Measurements from ENCODE around the gene TMEFF2. TPM values are rescaled to one million over a fixed set of nuclear protein-coding genes. Genes with fewer than 3 reads are reported as not detected.
"Not testable (repeated sequence)": the region's sequence is repeated elsewhere in the genome, so short reads cannot be mapped to it uniquely, and the experiment has no call there.

The TMEFF2 gene
- total RNA-seq, 1 experiment from 2014 or later: 0.12 TPM

DNA sequence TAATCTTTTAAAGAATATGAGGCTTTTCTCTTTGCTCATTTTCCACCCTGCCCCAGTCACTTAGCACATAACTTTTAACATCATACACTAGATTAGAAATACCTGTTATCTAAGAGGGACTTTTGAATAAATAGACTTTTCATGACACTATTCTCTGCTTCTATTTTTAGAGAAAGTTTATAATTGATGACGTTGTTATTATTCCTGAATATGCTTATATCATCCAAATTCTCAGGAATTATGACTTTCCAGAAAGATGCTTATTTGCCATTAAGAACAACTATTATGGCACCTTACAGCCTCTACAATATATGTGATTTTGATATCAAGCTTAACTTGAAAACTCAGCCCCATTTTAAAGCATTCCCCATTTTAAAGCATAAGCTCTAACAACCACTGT lies 11.4 kb downstream of the TMEFF2 start:
- DNase-seq (ENCODE audit: low read depth): no peak

DNA sequence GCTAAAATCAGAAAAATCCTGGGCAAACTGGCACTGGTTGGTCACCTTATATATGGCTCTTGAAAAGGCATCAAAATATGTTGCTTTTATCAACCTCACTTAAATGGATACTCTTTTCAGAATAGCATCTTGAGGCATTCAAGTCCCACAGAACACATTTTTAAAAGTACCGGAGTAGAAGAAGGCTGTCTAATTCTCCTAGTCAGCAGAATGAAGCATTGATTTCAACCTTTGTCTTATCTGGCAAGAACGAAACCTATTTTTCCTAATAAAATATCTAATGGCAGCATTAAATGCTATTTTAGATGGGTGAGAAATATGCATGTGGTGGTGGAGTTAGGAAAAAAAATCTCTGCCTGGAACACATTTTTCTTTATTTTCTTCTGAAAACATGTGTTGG lies 27.8 kb downstream of the TMEFF2 start:
- DNase-seq (ENCODE audit: low read depth): no peak

DNA sequence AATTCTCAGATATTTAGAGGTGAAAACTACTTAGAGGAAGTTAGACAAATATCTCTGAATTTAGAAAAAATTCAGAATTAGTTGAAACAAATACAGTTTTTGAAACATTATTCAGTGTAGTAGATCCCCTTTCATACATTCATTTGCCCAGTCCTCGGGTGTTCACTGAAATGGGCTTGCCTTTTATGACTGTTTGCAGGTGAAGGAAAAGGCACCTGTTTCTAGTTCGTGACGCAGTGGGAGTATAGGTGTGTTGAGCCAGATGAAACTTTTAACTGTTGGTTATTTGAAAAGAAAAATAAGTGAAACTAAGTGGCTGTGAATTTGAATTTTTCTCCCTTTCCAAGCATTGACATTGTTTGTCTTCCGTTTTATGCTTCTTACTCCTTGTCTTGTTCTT lies 28.9 kb downstream of the TMEFF2 start:
- DNase-seq (ENCODE audit: low read depth): no peak

DNA sequence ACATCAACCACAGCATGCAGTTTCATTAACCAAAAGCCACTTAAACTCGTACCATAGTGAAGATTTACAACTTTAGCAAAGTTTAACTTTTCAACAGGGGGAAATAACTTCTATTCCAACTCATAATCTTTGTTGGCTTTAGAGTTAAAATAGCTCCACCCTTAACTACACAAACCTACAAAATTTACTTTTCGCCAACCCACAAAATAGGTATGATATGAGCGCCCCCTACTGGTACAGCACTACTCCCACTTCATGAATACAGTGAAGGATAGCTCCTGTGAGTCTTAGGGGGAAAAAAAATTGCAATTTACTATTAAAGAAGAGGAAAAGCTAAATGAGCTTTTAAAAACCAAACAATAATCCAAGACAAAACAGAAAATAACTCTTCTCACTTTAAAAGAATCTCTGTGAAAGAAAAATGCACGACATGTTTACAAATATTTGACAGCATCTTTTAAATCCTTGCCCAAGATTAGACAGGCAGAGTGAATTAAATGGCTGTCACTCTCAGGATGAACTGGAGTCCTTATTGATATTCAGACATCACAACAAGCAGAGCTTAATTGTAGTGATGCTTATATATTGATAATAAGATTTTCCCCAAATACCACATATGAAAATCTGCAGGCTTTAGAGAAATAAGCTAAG lies 32.2 kb downstream of the TMEFF2 start:
- DNase-seq (ENCODE audit: low read depth): peak; percentile 61

DNA sequence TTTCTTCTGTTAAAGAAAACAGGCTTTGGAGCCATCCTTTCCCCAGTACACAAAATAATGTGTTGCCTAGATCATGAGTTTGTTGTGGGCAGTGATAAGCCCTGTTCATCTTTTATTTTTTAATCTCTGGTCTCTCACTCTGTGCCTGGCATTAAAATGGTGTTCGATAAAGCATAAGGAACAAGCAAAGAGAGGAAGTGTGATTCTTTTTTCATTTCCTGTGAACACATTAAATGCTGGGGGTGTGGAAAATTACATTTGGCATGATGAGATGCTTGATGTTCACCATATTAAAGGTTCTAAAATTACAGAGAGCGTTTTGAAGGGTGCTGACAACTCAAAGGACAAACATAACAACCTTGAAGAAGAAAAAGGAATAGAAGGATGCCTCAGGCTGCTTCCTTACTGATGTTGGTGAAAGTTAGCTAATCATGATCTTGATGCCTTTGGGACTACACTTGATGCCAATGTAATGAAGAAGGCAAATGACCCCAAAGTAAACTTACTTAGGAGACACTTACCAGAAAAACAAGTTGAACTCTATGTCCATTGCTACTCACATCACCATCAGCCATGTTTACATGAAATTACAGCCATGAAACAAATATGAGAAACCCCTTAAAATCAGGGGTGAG lies 33.0 kb downstream of the TMEFF2 start:
- no peak for DNase-seq (ENCODE audit: low read depth)

DNA sequence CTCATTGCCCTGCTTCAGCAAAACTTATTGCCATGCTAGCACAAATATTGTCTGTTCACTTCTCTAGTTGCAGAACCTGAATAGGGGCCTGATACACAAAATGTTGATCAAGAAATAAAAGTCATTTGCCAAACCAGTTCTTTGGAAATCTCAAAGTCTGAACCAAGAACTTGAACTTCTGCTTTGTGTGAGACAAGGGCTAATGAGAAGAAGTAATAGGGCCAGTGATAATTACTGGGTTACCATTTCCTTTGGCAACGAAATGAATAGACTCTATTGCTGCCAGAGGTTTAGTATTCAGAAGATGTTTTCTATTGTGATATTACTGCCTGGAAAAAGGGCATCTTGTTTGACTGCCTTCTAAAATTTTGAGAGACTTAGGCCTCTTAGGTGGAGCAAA lies 35.0 kb downstream of the TMEFF2 start:
- DNase-seq (ENCODE audit: low read depth): no peak

DNA sequence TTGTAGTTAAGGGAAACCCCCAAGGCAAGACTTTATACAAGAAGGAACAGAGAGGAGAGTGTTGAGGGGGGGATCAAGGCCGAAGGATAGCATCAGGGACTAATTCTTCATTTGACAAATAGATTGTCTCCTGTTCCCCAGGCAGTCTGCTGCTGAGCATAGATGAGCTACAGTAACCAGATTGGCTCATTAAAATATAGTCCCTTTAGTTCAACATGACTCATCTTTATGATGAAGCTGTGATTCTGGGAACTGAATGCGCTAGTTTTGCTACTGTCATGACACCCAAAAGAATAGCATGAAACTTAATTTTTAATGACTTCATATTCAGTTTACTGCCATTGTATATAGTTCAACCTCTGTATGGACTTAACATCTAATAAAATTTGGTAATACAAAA lies 35.5 kb downstream of the TMEFF2 start:
- peak; percentile 24 for DNase-seq (ENCODE audit: low read depth)

DNA sequence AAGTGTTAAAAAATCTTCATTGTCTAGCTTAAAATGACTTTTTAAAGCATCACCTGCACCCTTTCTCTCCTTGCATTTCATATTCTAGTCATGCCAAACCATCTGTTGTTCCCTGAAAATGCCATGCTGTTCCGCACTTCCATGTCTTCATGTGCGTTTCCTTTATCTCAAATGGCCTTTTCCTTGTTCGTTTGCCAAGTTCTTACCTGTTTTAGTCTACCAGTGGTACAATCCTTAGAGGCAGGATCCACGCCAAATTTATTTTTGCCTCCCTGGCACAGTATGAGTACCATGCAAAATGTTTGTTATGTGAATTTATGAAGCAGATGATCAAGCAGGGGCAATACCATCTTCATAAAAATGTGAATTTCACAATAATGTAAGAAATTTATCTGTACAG lies 37.0 kb downstream of the TMEFF2 start:
- no peak for DNase-seq (ENCODE audit: low read depth)

DNA sequence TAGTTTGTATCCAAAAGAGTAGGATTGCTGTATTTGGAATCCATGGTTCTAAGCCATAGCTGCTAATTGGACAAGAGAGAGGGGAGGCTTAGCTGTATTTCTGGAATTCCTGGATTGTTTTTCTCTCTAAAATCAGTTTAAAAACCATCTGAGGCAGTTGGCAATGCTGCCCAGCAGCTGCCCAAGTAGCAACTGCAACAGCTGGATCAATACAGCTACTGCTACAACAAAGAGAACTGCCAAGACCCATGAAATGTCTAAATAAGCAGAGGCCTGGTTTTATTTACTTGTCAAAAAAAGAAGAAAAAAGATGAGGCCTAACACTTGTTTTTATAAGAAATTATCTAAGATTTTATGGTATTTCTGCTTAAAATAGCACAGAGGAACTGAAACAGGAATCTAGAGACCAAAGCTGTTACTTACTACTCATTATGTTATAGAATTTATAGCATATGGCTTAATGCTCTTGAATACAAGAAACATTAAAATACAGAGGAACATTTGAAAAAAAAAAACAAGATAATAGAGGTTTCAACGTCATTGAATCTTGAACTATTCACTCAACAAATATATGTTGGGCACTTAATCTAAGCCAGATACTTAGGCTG lies 39.1 kb downstream of the TMEFF2 start:
- no peak for DNase-seq (ENCODE audit: low read depth)

DNA sequence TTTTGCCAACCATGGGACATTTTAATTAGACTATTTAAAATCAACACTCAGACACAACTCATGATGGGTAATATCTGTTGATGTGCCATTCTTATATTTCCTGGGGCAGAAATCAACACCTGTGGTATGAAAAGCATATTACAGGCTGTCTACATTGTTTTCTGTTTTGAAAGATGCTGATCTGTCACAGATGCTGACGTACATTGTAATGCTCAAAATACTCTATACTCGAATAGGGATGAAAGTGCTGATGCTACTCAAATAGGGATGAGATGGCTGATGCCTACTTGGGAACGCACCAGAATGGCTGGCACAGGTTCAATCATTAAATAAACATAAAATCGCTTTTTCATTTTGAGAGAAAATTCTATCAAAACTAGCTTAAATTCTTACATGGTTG lies 41.2 kb downstream of the TMEFF2 start:
- DNase-seq (ENCODE audit: low read depth): no peak

DNA sequence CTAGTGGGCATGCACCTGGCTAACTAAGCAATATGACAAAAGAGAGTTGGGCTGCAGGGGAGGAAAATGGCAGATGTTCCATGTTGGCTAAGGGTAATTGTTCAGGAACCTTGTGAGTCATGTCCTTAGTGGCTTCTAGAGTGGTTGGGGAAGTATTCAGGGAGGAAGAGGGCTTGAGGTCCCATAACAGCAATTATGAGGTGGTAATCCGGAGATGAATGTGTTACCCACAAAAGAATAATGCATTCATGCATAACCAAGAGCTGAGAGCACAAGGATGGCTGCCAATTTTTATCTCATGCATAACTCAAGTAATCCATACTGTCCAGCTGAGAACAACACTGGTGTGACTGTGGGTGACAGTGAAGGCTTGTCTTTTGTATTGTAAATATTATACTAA lies 42.9 kb downstream of the TMEFF2 start:
- DNase-seq (ENCODE audit: low read depth): peak; percentile 84

DNA sequence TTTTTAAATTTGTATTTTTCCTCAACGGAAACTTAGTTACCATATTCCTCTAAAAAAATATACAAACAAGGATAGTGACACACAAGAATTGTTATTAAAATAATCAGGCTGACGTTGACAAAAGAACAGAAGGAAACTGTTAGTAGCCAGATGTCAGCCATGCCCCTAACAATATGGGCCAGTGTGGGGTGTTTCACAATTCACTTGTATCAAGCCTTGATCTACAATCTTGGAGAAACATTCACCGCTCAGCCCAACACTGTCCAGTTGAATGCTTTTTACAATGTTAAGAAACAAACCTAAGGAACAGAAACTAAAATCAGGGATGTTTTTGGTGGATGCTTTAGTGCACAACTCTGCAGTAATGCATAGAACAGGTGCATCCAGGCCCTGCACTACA lies 44.6 kb downstream of the TMEFF2 start:
- no peak for DNase-seq (ENCODE audit: low read depth)

DNA sequence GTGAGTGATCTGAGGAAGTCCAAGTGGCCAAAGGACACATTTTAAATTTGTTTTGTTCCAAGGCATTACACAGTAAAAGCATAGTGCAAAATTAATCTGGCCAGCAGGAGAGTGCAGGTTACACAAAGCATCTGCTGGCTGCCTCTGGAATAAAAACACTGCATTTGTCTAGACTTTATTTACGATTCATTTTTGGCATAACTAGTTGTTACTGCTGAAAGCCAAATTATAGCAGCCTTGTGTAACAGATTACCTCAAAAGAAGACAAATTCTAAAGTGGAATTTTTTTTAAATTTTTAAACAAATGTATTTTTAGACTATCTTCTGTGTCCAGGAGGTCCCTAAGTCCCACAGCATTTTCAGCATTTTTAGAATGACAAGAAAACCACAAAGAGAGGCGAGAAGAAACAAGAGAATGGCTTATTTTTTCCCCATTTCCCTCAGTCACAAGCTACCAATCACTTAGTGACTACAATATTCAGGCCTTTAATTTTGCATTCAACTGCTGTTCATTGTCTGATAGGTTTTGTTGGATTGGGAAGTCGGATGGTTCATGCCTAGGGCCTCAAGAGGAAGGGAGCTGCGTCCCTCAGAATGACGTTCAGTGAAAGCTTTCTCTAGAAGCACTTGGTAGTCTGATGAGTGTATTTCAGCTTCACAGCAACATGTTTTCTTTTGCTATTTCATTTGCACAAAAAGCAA lies 46.0 kb downstream of the TMEFF2 start:
- DNase-seq (ENCODE audit: low read depth): peak; percentile 57

DNA sequence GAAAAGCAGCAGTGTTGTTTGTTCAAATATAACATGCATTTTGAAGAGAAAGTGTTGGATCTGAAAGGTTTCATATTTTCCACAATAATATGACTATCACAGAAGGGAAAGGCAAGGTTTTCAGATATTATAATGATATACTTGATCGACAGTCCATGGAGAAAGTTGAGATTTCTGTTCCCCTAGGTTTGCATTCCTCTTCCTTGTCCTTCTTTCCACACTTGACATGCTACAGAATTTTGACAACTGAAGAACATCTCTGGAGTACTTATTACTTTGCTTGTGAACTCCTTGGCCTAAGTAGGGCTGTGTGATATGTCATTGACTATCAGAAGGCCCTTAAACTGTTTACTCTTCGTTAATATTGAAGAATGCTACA lies 46.5 kb downstream of the TMEFF2 start:
- DNase-seq (ENCODE audit: low read depth): no peak

DNA sequence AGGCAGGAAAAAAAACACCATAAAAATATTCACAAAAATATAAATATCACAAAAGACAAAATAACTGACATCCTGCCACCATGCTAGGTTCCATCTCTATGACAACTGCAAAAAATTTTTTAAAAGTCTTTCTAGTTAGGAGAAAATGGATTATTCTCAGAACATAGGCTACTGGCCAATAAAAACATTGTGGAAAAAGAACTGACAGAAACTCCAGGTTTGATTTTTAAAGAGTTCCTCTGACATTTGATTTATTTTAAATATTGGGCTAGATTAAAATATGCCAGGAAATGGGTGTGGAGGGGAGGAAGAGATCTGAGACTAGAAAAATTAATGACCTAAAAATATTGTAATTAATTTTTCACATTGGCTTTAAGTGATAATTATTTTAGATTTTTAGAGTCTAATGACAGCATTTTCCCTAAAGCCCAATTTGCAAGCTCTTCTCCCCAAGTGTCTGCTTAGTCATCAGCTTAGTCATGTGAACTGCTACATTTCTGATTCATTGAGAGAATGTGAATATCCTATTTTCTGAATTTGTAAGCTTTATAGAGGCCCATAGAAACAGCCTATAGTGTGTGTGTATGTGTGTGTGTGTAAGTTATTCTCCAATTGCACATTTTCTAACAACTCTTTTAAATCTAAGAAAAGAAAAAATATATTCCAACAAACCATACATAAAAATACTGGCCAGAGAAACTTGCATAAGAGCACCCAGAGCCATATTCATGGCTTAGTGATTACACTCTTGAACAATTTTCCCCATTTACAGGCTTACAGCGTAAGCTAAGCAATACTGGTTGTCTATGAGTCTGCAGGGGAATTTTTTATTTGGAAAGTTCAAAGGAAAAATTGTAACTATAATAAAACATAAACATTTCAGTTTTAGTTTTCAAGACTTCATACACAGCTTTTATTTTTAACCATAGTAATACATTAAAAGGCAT lies 48.4 kb downstream of the TMEFF2 start:
- DNase-seq (ENCODE audit: low read depth): peak; percentile 66

DNA sequence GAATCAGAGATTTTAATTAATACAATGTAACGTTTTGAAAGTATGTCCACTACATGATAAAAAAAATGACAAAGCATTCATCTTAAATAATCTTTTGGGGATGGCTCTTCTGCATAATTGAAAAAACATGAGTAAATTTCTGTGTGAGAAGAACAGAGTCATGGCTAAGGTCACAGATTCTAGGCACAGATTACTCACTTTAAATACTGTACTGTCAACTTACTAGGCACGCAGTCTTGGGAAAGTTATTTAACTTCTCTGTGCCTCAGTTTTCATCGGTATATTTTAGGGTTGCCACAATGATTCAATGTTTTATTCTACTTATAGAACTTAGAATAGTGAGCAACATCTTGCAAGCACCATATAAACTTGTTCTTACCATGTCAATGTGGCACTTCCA lies 49.2 kb downstream of the TMEFF2 start:
- DNase-seq (ENCODE audit: low read depth): no peak

DNA sequence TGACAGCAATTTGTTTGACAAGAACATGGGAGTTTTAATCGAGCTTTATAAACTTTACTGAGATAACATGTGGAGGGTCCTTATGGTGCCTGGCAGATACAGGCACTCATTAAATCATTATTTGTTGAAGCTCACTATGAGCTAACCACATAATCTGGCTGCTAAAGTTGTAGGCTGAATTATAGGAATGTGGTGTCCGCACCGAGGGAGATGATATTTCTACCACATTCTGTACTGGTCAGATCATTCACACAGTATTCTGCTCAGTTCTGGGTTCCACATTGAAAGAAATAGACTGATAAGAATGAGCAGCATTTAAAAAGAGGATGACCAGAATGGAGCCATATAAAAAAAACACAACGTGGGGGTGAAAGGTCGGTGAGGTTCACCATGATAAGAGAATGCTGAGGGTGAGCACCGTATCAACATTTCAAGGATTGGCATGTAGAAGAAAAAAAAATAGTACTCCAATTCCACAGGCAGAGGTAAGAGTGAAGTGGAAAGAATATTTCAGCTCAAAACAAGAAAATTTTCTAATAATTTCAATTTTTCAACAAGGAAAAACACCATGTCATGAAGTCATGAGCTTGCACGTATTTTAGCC lies 54.4 kb downstream of the TMEFF2 start:
- no peak for DNase-seq (ENCODE audit: low read depth)

DNA sequence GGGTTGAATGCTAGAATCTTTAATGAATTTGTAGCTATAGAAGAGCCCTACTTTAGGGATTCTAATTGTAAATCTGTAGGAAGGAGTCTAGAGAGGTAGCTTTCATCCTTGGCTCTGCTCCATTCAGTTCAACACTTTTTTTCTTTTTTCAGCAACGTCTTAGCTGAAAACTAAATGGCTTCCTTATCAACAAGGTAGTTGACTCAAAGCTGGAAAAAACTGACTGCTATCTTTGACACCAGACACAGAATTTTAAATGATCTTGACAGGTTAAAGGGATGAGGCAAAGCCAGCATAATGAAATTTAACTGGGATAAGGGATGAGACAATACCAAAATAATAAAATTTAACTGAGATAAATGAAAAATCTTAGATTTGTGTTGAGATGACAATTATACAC lies 54.9 kb downstream of the TMEFF2 start:
- no peak for DNase-seq (ENCODE audit: low read depth)

DNA sequence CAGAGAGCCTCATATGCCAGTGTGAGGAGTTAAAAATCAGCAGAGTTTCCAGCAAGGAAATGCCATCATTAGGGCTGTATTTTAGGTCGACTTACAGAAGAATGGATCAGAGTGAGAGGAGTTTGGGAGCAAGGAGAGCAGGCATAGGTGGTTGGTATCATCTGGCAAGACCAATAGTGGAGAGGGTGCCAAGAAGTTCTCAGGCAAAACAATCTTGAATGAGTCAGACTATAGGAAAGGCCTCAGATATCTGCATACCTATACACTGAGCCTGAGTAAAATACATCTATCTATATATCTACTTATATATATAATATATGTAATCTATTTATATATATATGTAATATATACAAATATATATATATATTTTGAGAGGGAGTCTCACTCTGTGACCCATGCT lies 57.3 kb downstream of the TMEFF2 start:
- no peak for DNase-seq (ENCODE audit: low read depth)

DNA sequence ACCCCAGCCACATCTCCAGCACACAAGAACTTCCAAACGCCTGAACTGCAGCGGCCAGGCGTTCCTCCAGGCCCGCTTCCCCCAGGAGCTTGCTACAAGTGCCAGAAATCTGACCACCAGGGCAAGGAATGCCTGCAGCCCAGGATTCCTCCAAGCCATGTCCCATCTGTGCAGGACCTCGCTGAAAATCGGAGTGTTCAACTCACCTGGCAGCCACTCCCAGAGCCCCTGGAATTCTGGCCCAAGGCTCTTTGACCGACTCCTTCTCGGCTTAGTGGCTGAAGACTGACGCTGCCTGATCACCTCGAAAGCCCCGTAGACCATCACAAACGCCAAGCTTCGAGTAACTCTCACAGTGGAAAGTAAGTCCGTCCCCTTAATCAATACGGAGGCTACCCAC lies 62.1 kb downstream of the TMEFF2 start:
- not testable (repeated sequence) for DNase-seq (ENCODE audit: low read depth)

DNA sequence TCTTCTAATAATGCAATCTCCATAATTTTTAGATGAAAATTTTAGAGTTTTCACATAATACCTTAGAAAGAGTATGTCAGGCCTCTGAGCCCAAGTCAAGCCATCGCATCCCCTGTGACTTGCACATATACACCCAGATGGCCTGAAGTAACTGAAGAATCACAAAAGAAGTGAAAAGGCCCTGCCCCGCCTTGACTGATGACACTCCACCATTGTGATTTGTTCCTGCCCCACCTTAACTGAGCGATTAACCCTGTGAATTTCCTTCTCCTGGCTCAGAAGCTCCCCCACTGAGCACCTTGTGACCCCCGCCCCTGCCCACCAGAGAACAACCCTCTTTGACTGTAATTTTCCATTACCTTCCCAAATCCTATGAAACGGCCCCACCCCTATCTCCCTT lies 64.4 kb downstream of the TMEFF2 start:
- not testable (repeated sequence) for DNase-seq (ENCODE audit: low read depth)

All from RPMI7951 (cell line).